OCI-LY3 (cell line): Measurements from ENCODE around the gene LRRC4C.

Source experiments
- EZH2phosphoT487 ChIP-seq: fragments of 200-600 bp; shearing (Covaris generic); IDR thresholded peaks from 2 replicates; pipeline ENCODE4 v1.6.1; 2018; ENCODE audit warnings: antibody characterized with exemption, mixed run types, low read depth
- TF ChIP-seq, protein P1 (sequence below): fragments of 200-600, 300-600 bp; sonication (generic); IDR thresholded peaks from 2 replicates; pipeline ENCODE4 v1.5.1; 2014; ENCODE audit warnings: antibody characterized with exemption, low read length, low read depth

- TF ChIP-seq, protein P1, sequence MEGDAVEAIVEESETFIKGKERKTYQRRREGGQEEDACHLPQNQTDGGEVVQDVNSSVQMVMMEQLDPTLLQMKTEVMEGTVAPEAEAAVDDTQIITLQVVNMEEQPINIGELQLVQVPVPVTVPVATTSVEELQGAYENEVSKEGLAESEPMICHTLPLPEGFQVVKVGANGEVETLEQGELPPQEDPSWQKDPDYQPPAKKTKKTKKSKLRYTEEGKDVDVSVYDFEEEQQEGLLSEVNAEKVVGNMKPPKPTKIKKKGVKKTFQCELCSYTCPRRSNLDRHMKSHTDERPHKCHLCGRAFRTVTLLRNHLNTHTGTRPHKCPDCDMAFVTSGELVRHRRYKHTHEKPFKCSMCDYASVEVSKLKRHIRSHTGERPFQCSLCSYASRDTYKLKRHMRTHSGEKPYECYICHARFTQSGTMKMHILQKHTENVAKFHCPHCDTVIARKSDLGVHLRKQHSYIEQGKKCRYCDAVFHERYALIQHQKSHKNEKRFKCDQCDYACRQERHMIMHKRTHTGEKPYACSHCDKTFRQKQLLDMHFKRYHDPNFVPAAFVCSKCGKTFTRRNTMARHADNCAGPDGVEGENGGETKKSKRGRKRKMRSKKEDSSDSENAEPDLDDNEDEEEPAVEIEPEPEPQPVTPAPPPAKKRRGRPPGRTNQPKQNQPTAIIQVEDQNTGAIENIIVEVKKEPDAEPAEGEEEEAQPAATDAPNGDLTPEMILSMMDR, result no peak
- no peak for TF ChIP-seq EZH2phosphoT487
Measured at GRCh38 chr11:40686765-40687164, 772.7 kb downstream of the LRRC4C start.
